OCI-LY3 (cell line): ENCODE results near the gene TMEM234.

Experiments used
- H2AFZ ChIP-seq: fragments of 200-600, 300-600 bp; shearing (Covaris generic); 2 replicates; pipeline ENCODE4 v1.6.0; 2014; ENCODE audit warnings: antibody characterized with exemption, low read depth, low read length
- H3K27ac ChIP-seq: fragments of 200-600, 300-600 bp; sonication (generic); 2 replicates; pipeline ENCODE4 v1.5.1; 2014; ENCODE audit warnings: mild to moderate bottlenecking, low read length, moderate library complexity, mixed read lengths
- H3K27me3 ChIP-seq: fragments of 200-600, 300-600 bp; sonication (generic); 2 replicates; pipeline ENCODE4 v1.6.1; 2014; ENCODE audit warnings: low read depth, low read length, mixed read lengths
- H3K36me3 ChIP-seq: fragments of 200-600, 300-600 bp; sonication (generic); replicated peaks from 2 replicates; pipeline ENCODE3; 2014; ENCODE audit warnings: low read depth, low read length, mixed read lengths
- H3K4me1 ChIP-seq: fragments of 300-600, 200-600 bp; sonication (generic); 2 replicates; pipeline ENCODE4 v1.6.1; 2014; ENCODE audit warnings: low read length, mixed read lengths
- H3K4me2 ChIP-seq: fragments of 200-600, 300-600 bp; sonication (generic); 2 replicates; pipeline ENCODE4 v1.6.1; 2014; ENCODE audit warnings: low read length, mixed read lengths
- H3K4me3 ChIP-seq: fragments of 300-600, 200-600 bp; sonication (generic); 2 replicates; pipeline ENCODE4 v1.5.1; 2014; ENCODE audit warnings: antibody characterized with exemption, mild to moderate bottlenecking, low read length, moderate library complexity
- H3K79me2 ChIP-seq: fragments of 300-600, 200-600 bp; shearing (Covaris generic); 2 replicates; pipeline ENCODE4 v1.6.1; 2014; ENCODE audit warnings: mild to moderate bottlenecking, low read length, mixed read lengths
- H3K9ac ChIP-seq: fragments of 300-600, 200-600 bp; shearing (Covaris generic); 2 replicates; pipeline ENCODE4 v1.6.0; 2014; ENCODE audit warnings: mild to moderate bottlenecking, low read length, moderate library complexity
- H3K9me3 ChIP-seq: fragments of 200-600, 300-600 bp; shearing (Covaris generic); 2 replicates; pipeline ENCODE4 v1.6.1; 2014; ENCODE audit warnings: low read length, mixed read lengths; ENCODE audit not compliant: insufficient read depth
- H4K20me1 ChIP-seq: fragments of 200-600, 300-600 bp; sonication (generic); 2 replicates; pipeline ENCODE4 v1.6.1; 2016; ENCODE audit warnings: low read length, mixed read lengths; ENCODE audit not compliant: insufficient read depth
- CTCF ChIP-seq: fragments of 200-600, 300-600 bp; sonication (generic); IDR thresholded peaks from 2 replicates; pipeline ENCODE4 v1.5.1; 2014; ENCODE audit warnings: antibody characterized with exemption, low read length, low read depth
- EZH2phosphoT487 ChIP-seq: fragments of 200-600 bp; shearing (Covaris generic); IDR thresholded peaks from 2 replicates; pipeline ENCODE4 v1.6.1; 2018; ENCODE audit warnings: antibody characterized with exemption, mixed run types, low read depth

Gene TMEM234

GRCh38 chr1:32241001-32241763 is 19.0 kb upstream of the TMEM234 start:
- Histone ChIP-seq H3K27ac (no peak overlapping the region), H3K4me3 (no peak overlapping the region), H3K9ac (no peak overlapping the region), H3K79me2 (no peaks in the 10 kb centered on the region), H3K36me3 (no peaks in the 10 kb centered on the region), H3K4me1 (peaks cover 5% of the 10 kb centered on the region), H2AFZ (no peak overlapping the region), H3K27me3 (no peaks in the 10 kb centered on the region), H3K4me2 (no peak overlapping the region), H4K20me1 (no peaks in the 10 kb centered on the region), H3K9me3 (no peaks in the 10 kb centered on the region)
- TF ChIP-seq CTCF (no peak), EZH2phosphoT487 (no peak)

- no peak overlapping the region for H3K4me3 ChIP-seq
- H3K36me3 ChIP-seq: no peaks in the 10 kb centered on the region
- no peaks in the 10 kb centered on the region for H3K27me3 ChIP-seq
- TF ChIP-seq EZH2phosphoT487 (no peak), CTCF (no peak)
- H3K9me3 ChIP-seq: no peaks in the 10 kb centered on the region
- no peak overlapping the region for H2AFZ ChIP-seq
- H3K79me2 ChIP-seq: no peaks in the 10 kb centered on the region
- H4K20me1 ChIP-seq: no peaks in the 10 kb centered on the region
- H3K4me2 ChIP-seq: no peak overlapping the region
- no peak overlapping the region for H3K9ac ChIP-seq
- H3K4me1 ChIP-seq: peaks cover 5% of the 10 kb centered on the region
- H3K27ac ChIP-seq: no peak overlapping the region
Measured at GRCh38 chr1:32240140-32240951, 18.2 kb upstream of the TMEM234 start.

- no peaks in the 10 kb centered on the region for H4K20me1 ChIP-seq
- H3K36me3 ChIP-seq: no peaks in the 10 kb centered on the region
- TF ChIP-seq CTCF (no peak), EZH2phosphoT487 (no peak)
- H3K4me2 ChIP-seq: no peak overlapping the region
- H3K4me3 ChIP-seq: no peak overlapping the region
- H3K79me2 ChIP-seq: no peaks in the 10 kb centered on the region
- no peak overlapping the region for H3K9ac ChIP-seq
- no peak overlapping the region for H3K27ac ChIP-seq
- no peaks in the 10 kb centered on the region for H3K9me3 ChIP-seq
- H2AFZ ChIP-seq: no peak overlapping the region
- H3K4me1 ChIP-seq: peaks cover 5% of the 10 kb centered on the region
- H3K27me3 ChIP-seq: no peaks in the 10 kb centered on the region
Measured at GRCh38 chr1:32239790-32240139, 17.6 kb upstream of the TMEM234 start.

- Histone ChIP-seq H3K4me1 (peaks cover 5% of the 10 kb centered on the region), H4K20me1 (no peaks in the 10 kb centered on the region), H3K4me3 (no peak overlapping the region), H2AFZ (no peak overlapping the region), H3K9me3 (no peaks in the 10 kb centered on the region), H3K27me3 (no peaks in the 10 kb centered on the region), H3K9ac (no peak overlapping the region), H3K36me3 (no peaks in the 10 kb centered on the region), H3K27ac (no peak overlapping the region), H3K4me2 (no peak overlapping the region), H3K79me2 (no peaks in the 10 kb centered on the region)
- TF ChIP-seq CTCF (no peak), EZH2phosphoT487 (no peak)
Measured at GRCh38 chr1:32239337-32239736, 17.2 kb upstream of the TMEM234 start.
